Cerebellar nuclear complex (tissue), 1 donor: Measurements from ENCODE around the gene BCL2L2.
"Not testable (repeated sequence)": the region's sequence is repeated elsewhere in the genome, so short reads cannot be mapped to it uniquely, and the experiment has no call there.

Experiments used
- DNase-seq, 2 experiments: peaks; one replicate each; lab custom pipeline; 2025; lab: John Stamatoyannopoulos, UW

The BCL2L2 gene

GRCh38 chr14:23324455-23324846 is 17.8 kb downstream of the BCL2L2 start:
- no peak for DNase-seq

DNA sequence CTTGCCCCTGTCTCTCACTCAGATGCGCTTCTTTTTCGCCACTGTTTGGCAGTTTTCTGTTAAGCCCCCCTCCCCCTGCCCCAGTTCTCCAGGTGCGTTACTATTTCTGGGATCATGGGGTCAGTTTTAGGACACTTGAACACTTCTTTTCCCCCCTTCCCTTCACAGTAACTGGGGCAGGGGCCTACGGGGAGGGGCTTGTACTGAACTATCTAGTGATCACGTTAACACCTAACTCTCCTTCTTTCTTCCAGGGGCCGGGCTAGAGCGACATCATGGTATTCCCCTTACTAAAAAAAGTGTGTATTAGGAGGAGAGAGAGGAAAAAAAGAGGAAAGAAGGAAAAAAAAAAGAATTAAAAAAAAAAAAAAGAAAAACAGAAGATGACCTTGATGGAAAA is 18.4 kb downstream of the BCL2L2 start:
- DNase-seq, result no peak

DNA sequence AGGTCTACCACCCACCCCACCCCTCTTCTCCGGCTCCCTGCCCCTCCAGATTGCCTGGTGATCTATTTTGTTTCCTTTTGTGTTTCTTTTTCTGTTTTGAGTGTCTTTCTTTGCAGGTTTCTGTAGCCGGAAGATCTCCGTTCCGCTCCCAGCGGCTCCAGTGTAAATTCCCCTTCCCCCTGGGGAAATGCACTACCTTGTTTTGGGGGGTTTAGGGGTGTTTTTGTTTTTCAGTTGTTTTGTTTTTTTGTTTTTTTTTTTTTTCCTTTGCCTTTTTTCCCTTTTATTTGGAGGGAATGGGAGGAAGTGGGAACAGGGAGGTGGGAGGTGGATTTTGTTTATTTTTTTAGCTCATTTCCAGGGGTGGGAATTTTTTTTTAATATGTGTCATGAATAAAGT is 19.1 kb downstream of the BCL2L2 start:
- not testable (repeated sequence) for DNase-seq

DNA sequence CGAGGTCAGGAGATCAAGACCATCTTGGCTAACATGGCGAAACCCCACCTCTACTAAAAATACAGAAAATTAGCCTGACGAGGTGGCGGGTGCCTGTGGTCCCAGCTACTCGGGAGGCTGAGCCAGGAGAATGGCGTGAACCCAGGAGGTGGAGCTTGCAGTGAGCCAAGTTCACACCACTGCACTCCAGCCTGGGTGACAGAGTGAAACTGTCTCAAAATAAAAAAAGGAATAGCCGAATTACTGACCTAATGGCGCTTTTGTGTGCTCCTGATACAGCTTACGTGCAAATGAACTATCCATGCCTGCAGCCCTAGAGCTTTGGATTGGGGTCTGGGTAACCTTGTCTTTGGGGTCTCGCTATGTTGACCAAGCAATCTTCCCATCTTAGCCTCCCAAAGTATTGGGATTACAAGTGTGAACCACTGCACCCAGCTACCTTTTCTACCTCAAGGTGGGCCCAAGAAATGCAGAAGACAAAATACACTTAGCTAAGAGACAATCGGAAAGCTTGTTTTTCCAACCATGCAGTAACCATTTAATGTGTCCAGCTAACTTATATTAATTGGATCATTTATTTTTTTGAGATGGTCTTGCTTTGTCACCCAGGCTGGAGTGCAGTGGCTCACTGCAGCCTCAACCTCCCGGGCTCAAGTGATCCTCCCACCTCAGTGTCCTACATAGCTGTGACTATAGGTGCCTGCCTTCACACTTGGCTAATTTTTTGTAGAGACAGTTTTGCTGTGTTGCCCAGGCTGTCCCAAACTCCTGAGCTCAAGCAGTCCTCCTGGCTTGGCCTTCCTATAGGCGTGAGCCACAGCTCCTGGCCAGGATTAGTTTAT is 20.1 kb downstream of the BCL2L2 start:
- DNase-seq, result no peak

DNA sequence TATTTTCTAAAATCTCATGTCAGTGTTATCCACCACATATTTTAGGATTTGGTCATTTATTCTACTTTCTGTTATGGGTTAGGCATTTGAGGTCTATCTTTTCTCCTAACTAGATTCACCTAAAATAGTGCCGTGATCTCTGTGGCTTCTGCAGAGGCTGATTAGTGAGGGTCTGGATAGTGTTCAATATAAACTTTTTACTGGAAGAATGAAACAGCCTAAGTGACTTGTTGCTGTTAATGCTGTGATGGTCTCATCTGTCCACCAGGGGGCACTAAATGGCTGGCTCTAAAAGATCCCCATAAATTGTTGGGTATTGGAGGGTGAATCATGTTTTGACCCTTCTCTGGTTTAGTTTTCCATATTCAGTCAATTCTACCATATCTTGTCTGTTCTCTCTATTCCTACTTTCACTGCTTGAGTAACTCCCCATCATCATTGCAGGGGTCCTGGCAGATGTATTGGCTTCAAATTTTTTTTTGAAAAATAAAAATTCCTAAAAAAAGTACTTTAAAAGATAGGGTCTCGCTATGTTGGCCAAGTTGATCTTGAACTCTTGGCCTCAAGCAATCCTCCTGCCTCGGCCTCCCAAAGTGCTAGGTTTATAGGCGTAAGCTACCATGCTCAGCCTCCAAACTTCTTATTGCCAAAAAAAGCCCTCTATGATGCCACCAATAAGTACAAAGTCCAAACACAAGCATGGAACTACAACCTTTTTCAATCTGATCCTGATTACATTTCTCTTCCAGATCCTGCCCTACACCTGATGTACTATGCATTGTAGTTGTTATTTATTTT is 21.5 kb downstream of the BCL2L2 start:
- peak in 1 of 2 experiments; percentile 26 for DNase-seq

DNA sequence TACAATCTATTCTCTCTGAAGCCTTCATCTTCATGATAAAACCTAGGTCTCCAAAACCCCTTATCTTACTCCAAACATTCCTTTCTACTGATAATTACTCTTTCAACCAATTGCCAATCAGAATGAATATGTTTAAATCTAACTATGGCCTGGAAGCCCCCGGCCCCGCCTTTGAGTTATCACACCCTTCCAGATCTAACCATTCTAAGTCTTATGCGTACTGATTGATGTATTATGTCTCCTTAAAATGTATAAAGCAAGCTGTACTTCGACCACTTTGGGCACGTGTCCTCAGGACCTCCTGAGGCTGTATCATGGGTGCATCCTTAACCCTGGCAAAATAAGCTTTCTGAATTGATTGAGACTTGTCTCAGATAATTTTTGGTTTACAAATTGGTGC is 29.0 kb downstream of the BCL2L2 start:
- no peak for DNase-seq

GRCh38 chr14:23339506-23340268 is 33.1 kb downstream of the BCL2L2 start:
- DNase-seq, result no peak

DNA sequence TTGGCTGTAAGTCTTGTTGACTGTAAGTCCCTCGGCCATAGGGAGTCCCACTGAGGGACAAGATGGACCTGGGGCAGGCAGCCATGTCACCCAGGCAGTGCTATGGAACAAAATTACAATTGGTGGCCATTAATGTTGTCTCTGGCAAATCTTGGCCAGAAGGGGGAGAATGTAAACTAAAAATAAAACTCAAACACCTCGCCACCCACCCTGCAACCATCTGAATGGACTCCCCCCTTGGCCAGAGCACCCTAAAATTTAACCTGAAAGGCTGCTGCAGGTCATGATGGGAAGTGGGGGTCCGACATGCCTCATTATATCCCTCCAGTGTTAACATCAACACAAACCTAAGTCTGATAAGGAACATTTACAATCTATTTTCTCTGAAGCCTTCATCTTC is 37.8 kb downstream of the BCL2L2 start:
- DNase-seq, result no peak

DNA sequence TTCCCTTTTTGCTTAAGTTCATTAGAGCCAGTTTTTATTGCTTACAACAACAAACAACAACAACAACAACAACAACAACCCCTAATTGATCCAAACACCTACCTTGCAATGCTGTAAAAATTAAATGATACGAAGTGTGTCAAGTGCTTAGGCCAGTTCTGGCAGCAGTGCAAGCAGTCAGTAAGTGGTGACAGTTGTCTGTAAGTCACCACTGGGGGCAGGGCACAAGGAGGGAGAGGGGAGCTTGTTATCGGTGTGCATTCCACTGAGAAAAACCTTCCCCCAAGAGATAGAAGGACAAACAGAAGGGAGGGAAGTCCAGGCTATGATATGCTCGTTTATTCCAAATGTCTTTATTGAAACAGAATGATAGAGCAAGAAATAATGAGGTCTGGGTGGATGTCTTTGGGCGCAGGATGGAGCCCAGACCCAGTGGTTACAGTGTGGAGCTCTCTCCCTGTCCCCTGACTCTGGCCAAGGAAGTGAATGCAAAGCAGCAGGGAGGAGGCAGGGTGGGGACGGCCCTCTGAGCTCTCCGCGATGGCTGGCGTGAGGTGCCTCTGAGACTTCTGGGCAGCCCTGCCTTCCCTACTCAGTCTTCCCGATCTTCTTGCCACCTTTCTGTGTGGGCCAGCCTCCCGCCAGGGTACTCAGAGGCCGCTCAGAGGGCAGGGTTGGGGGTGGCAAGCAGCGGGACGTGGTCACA is 39.5 kb downstream of the BCL2L2 start:
- no peak for DNase-seq

DNA sequence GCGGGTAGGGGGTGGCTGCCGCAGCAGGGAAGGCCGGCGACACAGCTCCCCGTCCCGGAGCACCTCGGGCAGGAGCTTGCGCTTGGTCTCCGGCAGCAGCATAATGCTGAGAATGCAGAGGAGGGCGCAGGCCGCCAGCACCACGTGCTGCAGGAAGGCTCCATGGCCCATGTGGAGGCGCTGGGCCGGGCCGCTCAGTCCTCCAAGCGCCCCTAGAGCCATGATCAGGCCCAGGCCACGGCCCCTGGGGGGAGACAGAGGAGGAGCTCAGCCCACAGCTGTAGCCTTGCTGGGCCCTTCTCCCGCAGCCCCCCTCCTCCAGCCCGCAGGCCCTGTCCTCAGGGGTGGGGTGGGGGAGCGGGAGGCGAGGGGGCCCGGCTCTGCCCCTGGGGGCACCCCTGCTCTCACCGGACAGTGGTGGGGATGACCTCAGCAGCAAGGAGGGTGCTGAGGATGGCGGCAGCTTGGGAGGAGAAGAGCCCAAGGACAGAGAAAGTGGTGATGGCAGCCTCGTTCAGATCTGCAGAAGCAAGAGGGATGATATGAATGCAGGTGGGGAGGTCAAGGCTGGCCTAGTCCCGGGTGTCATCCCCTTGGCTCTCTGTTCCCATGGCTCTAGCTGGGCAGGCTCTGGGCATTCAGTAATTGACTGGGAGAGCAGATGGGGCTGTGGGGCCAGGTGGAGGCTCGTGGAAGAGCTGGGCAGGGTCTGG is 40.2 kb downstream of the BCL2L2 start:
- no peak for DNase-seq

DNA sequence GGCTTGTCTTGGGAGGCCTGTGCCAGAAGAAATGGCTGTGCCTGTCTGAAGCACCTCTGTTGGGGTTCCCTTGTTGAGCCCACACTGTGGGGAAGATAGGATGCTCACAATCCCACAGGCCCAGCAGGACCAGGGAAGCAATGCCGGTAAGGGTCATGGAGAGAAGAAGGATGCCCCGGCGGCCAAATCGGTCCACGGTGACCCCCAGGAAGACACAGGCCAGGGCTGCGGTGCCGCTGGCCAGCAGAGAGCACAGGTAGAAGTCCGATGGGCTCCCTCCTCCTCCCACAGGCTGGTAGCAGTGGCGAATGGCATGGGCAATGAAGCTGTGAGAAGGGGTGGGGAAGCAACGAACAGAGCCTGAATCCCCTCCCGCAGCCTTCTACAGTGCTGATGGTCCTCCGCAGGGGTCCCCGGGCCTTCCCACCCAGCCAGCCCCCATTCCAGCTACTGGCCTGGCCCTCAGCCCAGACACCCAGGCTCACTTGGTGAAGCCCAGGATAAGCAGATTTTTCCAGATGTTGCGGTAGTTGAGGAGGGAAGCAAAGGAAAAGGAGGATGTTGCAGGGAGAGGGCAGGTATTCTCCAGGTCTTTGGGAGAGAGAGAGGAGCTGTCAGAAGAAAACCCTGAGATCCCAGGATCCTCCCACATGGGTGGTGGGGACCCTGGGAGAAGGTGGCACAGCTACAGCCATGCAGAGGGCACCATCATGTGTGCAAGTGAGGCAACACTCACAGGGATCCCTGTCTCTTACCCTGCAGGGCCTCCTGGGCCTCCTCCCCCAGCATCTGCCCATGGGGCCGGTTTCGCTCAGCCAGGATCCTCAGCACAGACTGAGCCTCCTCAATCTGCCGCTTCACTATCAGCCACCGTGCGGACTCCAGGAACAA is 41.0 kb downstream of the BCL2L2 start:
- no peak for DNase-seq

DNA sequence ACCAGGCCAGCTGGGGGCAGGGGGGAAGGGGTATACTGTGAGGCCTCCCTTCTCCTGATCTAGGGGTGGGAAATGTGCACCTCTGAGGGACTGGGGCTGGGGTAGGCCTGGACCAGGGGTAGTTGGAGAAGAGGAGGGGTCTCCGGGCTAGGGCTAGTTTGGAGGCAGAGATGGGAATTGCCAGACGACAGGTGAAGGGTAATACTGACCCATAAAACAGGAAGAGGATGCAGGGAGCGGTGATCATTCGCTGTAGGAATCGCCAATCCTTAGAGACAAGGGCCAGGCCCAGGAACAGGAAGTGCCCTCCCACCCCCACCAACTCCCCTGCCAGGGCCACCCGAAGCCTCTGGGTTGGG is 41.6 kb downstream of the BCL2L2 start:
- DNase-seq, result no peak

- DNase-seq, result no peak
Measured at GRCh38 chr14:23349156-23349845, 42.7 kb downstream of the BCL2L2 start.

- DNase-seq, result no peak
Measured at GRCh38 chr14:23351681-23352505, 45.3 kb downstream of the BCL2L2 start.

DNA sequence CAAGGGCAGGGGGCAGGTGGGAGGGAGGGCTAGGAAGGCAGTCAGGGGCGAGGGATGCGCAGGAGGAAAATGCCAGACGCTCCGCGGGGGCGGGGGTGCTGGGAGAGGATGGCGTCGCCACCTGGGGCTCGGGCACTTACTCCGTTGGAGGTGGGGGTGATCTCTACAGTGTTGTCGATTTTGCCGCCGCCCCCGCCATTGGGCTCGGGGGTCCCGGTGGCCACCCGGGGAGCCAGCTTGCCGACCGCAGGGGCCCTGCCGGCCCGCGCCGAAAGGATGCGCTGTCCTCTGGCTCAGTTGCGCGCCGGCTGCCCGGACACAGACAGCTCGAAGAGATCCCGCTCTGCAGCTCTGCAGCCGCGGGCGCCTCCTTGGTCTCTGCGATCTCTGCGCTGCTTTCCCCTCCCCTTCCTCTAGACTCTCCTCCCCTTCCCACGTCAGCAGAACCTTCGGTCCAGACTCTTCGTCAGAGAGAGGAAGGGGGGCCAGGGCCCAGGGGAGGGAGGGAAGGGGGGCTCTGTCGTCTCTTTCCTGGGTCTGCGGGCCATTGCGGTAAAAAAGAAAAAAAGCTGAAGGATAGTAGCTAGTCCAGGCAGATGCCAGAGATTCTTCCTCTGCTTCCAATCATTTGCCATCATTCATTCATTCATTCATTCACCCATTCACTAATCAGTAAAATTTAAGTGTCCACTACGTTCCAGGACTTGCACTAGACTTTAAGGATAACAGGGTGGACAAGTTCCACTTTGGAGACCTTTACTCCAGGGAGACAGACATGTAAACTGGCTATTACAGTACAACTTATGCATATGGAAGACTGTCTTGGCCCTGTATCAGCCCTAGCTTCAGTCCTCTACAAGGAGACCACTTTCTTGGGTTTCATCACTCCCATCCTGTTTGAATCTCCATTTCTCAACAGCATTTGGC is 46.1 kb downstream of the BCL2L2 start, which contains the start of gene SLC22A17:
TSS of gene SLC22A17 (minus strand) at position 382 of the 927 bp plus-strand sequence.
- peak in 1 of 2 experiments; percentile 83 for DNase-seq

DNA sequence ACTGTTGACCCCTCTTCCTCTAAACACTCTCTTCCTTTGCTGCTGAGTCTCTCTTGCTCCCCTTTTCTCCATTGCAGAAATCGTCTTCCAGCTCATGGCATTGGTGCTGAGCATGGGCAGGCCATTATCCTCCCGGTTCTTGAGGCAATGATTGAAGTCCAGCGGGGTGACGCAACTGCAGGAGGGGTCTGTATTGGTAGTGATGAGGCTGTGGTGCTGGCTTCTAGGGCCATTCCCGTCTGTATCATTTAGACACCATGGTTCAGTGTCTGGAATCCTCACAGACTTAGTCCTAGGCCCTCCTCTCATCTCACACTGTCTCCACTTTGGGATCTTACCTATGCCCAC is 46.8 kb downstream of the BCL2L2 start:
- no peak for DNase-seq

DNA sequence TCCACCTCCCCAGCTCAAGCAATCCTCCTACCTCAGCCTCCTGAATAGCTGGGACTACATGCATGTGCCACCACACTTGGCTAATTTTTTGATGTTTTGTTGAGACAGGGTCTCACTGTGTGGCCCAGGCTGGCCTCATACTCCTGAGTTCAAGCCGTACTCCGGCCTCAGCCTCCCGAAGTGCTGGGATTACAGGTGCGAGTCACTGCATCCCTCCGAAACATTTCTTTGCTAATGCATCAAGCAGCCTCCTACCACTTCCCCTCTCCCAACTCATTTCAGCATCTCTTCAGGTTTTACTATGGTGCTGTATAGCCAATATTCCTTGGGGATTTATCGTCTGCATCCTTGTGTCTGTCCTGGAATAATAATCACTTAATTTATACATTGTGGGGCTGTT is 48.4 kb downstream of the BCL2L2 start:
- DNase-seq, result no peak
